Breast epithelium (tissue), 4 donors: ENCODE results near the gene RHOB. TPM values are rescaled to one million over a fixed set of nuclear protein-coding genes. Genes with fewer than 3 reads are reported as not detected.
"Not testable (repeated sequence)": the region's sequence is repeated elsewhere in the genome, so short reads cannot be mapped to it uniquely, and the experiment has no call there.

ENCODE experiments used
- DNase-seq, 2 donors: peaks; one replicate each; pipeline ENCODE4 v3.0.0-alpha.2; 2019; ENCODE audit warnings: low spot score in 2 of 2
- H3K27ac ChIP-seq, 2 donors: fragments of 200-600 bp; sonication (generic) in 1 of 2; one replicate each; pipeline ENCODE4 v1.5.1; 2016 to 2019; ENCODE audit warnings: mild to moderate bottlenecking in 1 of 2
- H3K27me3 ChIP-seq, 2 donors: fragments of 200-600 bp; sonication (generic) in 1 of 2; one replicate each; pipeline versions ENCODE4 v1.5.1 to v1.6.0; 2017 to 2019; ENCODE audit warnings: control low read depth in 1 of 2, mild to moderate bottlenecking in 1 of 2
- H3K36me3 ChIP-seq: fragments of 200-600 bp; one replicate; pipeline ENCODE4 v1.5.1; 2019
- H3K4me1 ChIP-seq, 2 donors: fragments of 200-600 bp; sonication (generic); one replicate each; pipeline ENCODE4 v1.5.1; 2016 to 2019; ENCODE audit warnings: control low read depth in 1 of 2
- H3K4me3 ChIP-seq, 3 donors: fragments of 200-600 bp; sonication (generic); 1 replicate in 2 of 3; 2 replicates in 1 of 3; pipeline ENCODE4 v1.5.1; 2016 to 2019; ENCODE audit warnings: mild to moderate bottlenecking in 3 of 3, moderate library complexity in 2 of 3
- H3K9me3 ChIP-seq, 2 donors: fragments of 200-600 bp; sonication (generic) in 1 of 2; one replicate each; pipeline ENCODE4 v1.5.1; 2016 to 2019; ENCODE audit warnings: control low read depth in 1 of 2
- CTCF ChIP-seq, 3 donors: fragments of 450-650 bp; IDR thresholded peaks; one replicate each; pipeline ENCODE4 v1.5.1; 2016 to 2017; ENCODE audit warnings: antibody characterized with exemption in 3 of 3, mild to moderate bottlenecking in 3 of 3, moderate library complexity in 3 of 3
- POLR2A ChIP-seq: fragments of 450-650 bp; IDR thresholded peaks from one replicate; pipeline ENCODE4 v1.6.1; 2016; ENCODE audit warnings: antibody characterized with exemption, mild to moderate bottlenecking, moderate library complexity
- POLR2AphosphoS5 ChIP-seq, 3 donors: sonication (generic); formaldehyde crosslinking; IDR thresholded peaks; one replicate each; pipeline ENCODE4 v1.6.1; 2017; ENCODE audit warnings: antibody characterized with exemption in 3 of 3
- intact Hi-C: fragments of 100-400 bp; cut with DNase I; formaldehyde crosslinking; loops from one replicate; pipeline ENCODE4 v1.15.1; 2023; ENCODE audit warnings: low total_unique reads
- total RNA-seq, 3 donors: library from RNA; depleted of rRNA; stranded (reverse); fragments of >200 nt; gene quantifications; one replicate each; pipeline ENCODE4 v1.1.0, GENCODE V29; 2016

RHOB gene
- total RNA-seq, 3 donors from 2014 or later: 643 to 1,178 (median 772) TPM

DNA sequence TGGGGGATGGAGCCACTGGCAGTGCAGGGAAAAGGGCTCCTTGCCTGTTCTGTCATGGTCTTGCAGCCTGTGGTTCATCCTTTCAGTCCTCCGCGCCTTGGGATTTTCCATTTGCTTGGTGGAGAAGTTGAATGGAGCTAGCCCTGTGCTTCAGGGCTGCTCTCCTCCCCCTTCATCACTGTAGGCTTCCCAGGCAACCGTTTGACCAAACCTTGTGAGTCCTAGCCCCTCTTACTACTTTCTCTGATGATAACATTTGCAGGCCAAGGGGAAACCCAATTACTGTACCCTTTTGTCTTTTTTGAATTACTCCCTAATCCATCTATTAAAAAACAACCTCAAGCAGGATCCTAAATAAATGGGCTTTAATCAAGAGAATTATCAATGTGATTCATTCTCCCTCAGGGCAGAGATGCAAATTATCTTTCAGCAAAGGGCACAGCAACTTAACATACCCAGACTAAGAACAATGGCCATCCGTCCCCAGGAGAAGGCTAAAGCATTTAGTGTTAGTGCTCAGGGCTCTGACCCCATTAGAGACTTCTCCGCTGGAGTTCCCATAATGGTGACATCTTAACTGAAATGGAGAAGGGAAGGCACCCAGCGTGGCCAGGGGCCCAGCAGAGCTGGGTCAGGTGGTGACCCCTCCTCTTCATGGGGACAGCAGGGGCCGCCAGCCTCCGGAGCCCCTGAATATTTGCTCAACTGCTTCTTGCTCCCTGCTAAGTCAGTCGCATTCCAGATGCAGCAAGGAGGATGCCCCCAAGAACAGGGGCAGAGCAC lies 40.7 kb downstream of the RHOB start:
- H3K4me3 ChIP-seq: no peak overlapping the region
- peaks cover 0 to 13% of the 10 kb centered on the region in 2 donors for H3K4me1 ChIP-seq
- H3K36me3 ChIP-seq: no peaks in the 10 kb centered on the region
- H3K27me3 ChIP-seq: no peaks in the 10 kb centered on the region
- H3K27ac ChIP-seq: no peak overlapping the region
- DNase-seq: no peak
- no peak for TF ChIP-seq POLR2A
- no peak for TF ChIP-seq POLR2AphosphoS5 (IDR thresholded peaks at IDR 0.05)
- TF ChIP-seq CTCF (IDR thresholded peaks at IDR 0.05): no peak
- H3K9me3 ChIP-seq: no peaks in the 10 kb centered on the region
- intact Hi-C loops: loop anchor here (1.0 kb wide), 1 partner anchor 20 kb away; no protein-coding TSS in a partner anchor

DNA sequence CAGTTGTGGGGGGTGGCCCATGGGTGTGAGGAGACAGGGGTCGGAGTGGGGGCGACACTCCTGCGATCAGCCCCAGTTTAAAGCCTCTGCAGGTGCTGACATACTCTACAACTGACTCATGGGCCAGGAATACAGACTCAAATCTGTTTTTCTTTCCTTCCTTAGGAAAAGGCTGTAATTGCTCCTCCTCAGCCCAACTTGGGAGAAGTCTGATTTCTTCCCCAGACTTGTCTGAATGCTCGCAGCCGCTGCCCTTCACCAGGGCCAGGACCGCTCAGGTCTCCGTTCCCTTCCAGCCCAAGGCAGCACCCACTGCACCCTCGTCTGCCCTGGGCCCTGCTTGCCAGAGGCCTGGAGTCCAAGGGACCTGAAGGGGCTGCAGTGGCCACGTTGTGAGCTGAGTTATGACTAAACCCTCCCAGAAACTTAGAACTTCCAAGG lies 41.3 kb downstream of the RHOB start:
- no peak for TF ChIP-seq POLR2A
- no peak for TF ChIP-seq POLR2AphosphoS5 (IDR thresholded peaks at IDR 0.05)
- TF ChIP-seq CTCF (IDR thresholded peaks at IDR 0.05): no peak
- H3K27me3 ChIP-seq: no peaks in the 10 kb centered on the region
- intact Hi-C loops: no loop called here
- DNase-seq: no peak
- no peak overlapping the region for H3K4me3 ChIP-seq
- H3K36me3 ChIP-seq: no peaks in the 10 kb centered on the region
- peaks cover 0 to 6% of the 10 kb centered on the region in 2 donors for H3K4me1 ChIP-seq
- H3K9me3 ChIP-seq: no peaks in the 10 kb centered on the region
- H3K27ac ChIP-seq: no peak overlapping the region

DNA sequence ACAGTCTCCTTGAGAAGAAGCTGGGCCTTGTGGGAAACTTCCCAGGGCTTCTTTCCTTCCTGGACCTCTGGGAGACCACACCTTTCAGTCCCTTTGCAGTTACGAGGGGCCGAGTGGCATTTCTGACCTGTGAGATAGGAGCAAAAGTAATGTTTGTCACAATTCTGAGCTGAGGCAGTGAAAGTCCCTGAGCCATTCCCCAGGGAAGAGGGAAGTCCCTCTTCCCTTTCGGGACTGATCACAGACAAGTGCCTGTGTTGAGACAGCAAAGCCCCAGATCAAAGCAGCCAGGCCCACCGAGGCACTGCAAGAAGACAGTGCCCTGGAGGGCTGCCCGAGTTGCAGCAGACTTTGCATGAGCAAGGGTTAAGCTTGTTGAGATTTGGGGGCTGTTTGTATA lies 41.9 kb downstream of the RHOB start:
- H3K27ac ChIP-seq: no peak overlapping the region
- H3K9me3 ChIP-seq: no peaks in the 10 kb centered on the region
- DNase-seq: no peak
- no peaks in the 10 kb centered on the region for H3K36me3 ChIP-seq
- TF ChIP-seq CTCF (IDR thresholded peaks at IDR 0.05) (no peak), POLR2A (no peak), POLR2AphosphoS5 (IDR thresholded peaks at IDR 0.05) (no peak)
- H3K4me1 ChIP-seq: peaks cover 0 to 5% of the 10 kb centered on the region in 2 donors
- intact Hi-C loops: no loop called here
- no peak overlapping the region for H3K4me3 ChIP-seq
- H3K27me3 ChIP-seq: no peaks in the 10 kb centered on the region

- Histone ChIP-seq H3K27me3 (no peaks in the 10 kb centered on the region), H3K4me1 (no peaks in the 10 kb centered on the region), H3K36me3 (no peaks in the 10 kb centered on the region), H3K9me3 (no peaks in the 10 kb centered on the region), H3K4me3 (no peak overlapping the region), H3K27ac (peak overlapping the region; percentile 70 to 80)
- peak in 1 of 2 donors; percentile 79 for DNase-seq
- intact Hi-C loops: no loop called here
- TF ChIP-seq POLR2A (no peak), POLR2AphosphoS5 (IDR thresholded peaks at IDR 0.05) (peak; percentile 53 to 91 (median 87))
These were observed 43.7 kb downstream of the RHOB start for GRCh38 chr2:20490300-20491181.

DNA sequence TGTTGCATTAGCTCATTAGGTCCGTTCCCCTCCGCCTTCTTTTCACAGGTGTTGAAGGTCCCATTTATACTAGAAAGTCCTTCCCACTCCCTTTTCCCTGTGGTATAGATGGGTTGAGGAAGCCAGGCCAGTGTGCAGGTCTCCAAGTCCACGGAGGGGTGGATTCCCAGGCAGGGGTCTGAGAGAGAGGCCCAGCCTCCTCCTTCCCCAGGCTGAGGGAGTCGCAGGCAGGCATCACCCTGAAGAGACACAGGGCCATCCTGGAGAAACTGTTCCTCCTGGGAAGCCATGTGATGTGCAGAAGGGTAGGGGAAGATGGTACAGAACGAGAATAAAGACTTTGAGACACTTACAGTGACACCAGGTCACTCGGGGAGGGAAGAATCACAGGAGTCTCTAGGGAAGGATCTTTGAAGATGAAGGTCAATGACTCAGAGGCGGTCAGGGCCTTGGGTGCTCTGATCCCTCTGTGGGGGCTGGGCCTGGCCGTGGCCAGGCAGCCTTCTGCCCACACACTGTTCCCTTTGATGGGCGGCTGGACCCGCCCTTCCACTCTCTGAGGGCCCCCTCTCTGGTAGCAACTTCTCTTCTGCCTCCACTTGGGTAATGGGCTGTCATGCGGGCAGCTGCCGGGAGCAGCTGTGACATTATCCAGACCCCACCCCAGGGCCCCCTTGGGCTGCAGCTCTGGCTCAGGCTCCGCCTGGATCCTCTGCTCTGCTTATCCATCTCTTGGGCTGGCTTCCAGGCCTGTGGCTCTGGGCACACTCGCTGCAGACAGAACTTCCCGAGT lies 45.1 kb downstream of the RHOB start:
- Histone ChIP-seq H3K27me3 (no peaks in the 10 kb centered on the region), H3K9me3 (no peaks in the 10 kb centered on the region), H3K36me3 (no peaks in the 10 kb centered on the region), H3K4me3 (no peak overlapping the region), H3K27ac (peak overlapping the region; percentile 4 to 46), H3K4me1 (peaks cover 0 to 5% of the 10 kb centered on the region in 2 donors)
- intact Hi-C loops: no loop called here
- DNase-seq: no peak
- TF ChIP-seq CTCF (IDR thresholded peaks at IDR 0.05) (no peak), POLR2AphosphoS5 (IDR thresholded peaks at IDR 0.05) (no peak), POLR2A (no peak)

DNA sequence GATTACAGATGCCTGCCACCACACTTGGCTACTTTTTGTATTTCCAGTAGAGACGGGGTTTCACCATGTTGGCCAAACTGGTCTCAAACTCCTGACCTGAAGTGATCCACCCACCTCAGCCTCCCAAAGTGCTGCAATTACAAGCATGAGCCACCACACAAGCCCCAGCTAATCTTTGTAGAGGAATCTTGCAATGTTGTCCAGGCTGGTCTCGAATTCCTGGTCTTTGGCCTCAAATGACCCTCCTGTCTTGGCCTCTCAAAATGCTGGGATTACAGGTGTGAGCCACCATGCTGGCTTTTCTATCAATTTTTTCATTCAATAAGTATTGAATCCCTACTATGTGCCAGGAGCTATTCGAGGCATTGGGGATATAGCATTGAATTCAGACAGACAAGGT lies 46.2 kb downstream of the RHOB start:
- H3K27me3 ChIP-seq, H3K4me3 ChIP-seq, H3K9me3 ChIP-seq, H3K36me3 ChIP-seq, H3K4me1 ChIP-seq, intact Hi-C loops, DNase-seq, H3K27ac ChIP-seq: not testable (repeated sequence)
